Stimulated activated CD4-positive, alpha-beta T cell treated with anti-CD3 and anti-CD28 coated beads, Interleukin-2, amount 100 ng/mL, for 48 hours (primary cell): ENCODE results near the gene RPL41.

Experiments used
- DNase-seq, 2 donors: peaks; one replicate each; pipeline ENCODE4 v3.0.0-alpha.2; 2020

The RPL41 gene

GRCh38 chr12:56127888-56128669 is 11.6 kb downstream of the RPL41 start, which contains the start of gene ESYT1:
ESYT1 (plus strand) TSS chr12:56128267; CDS start chr12:56128320, 53 bp downstream.
- peak; percentile 90 to 94 for DNase-seq

- DNase-seq, result no peak
Measured at GRCh38 chr12:56128670-56129205, 12.3 kb downstream of the RPL41 start.

- peak; percentile 43 to 57 for DNase-seq
Measured at GRCh38 chr12:56129206-56129941, 12.9 kb downstream of the RPL41 start.

GRCh38 chr12:56129942-56130495 is 13.6 kb downstream of the RPL41 start:
- no peak for DNase-seq

- DNase-seq, result no peak
Measured at GRCh38 chr12:56130876-56131275, 14.4 kb downstream of the RPL41 start.

GRCh38 chr12:56134897-56135296 is 18.5 kb downstream of the RPL41 start:
- DNase-seq, result no peak

- no peak for DNase-seq
Measured at GRCh38 chr12:56137853-56138571, 21.6 kb downstream of the RPL41 start.

- DNase-seq, result no peak
Measured at GRCh38 chr12:56141946-56142784, 25.7 kb downstream of the RPL41 start.

GRCh38 chr12:56143217-56143616 is 26.8 kb downstream of the RPL41 start:
- DNase-seq, result no peak

GRCh38 chr12:56143870-56144269 is 27.4 kb downstream of the RPL41 start:
- DNase-seq, result no peak

GRCh38 chr12:56145217-56145616 is 28.8 kb downstream of the RPL41 start:
- DNase-seq, result no peak

GRCh38 chr12:56146492-56147460 is 30.3 kb downstream of the RPL41 start:
- DNase-seq, result no peak

GRCh38 chr12:56150563-56150962 is 34.1 kb downstream of the RPL41 start:
- no peak for DNase-seq

GRCh38 chr12:56151672-56152131 is 35.3 kb downstream of the RPL41 start:
- peak; percentile 53 to 68 for DNase-seq

GRCh38 chr12:56152132-56152755 is 35.8 kb downstream of the RPL41 start, which contains the start of gene MYL6B:
MYL6B (plus strand) TSS chr12:56152587; CDS start chr12:56153919, 1,332 bp downstream.
- peak; percentile 90 to 92 for DNase-seq

GRCh38 chr12:56152756-56153677 is 36.6 kb downstream of the RPL41 start:
- DNase-seq, result no peak

- DNase-seq, result no peak
Measured at GRCh38 chr12:56153678-56154065, 37.2 kb downstream of the RPL41 start.

- no peak for DNase-seq
Measured at GRCh38 chr12:56154246-56154771, 37.9 kb downstream of the RPL41 start.
